Adipocyte (in vitro differentiated cells): Measurements from ENCODE around the gene FAM107A.
"Not testable (repeated sequence)": the region's sequence is repeated elsewhere in the genome, so short reads cannot be mapped to it uniquely, and the experiment has no call there.

Experiments
- DNase-seq: peaks from one replicate; pipeline ENCODE4 v3.0.0-alpha.2; 2015; ENCODE audit warnings: low read depth
- H3K27me3 ChIP-seq: replicated peaks from 2 replicates; pipeline ENCODE4 v1.7.0; 2013; ENCODE audit warnings: mild to moderate bottlenecking, low read length, moderate library complexity; ENCODE audit not compliant: control insufficient read depth, insufficient read depth
- H3K36me3 ChIP-seq: 2 replicates; pipeline ENCODE4 v1.7.0; 2013; ENCODE audit warnings: low read length, mild to moderate bottlenecking, moderate library complexity; ENCODE audit not compliant: control insufficient read depth, insufficient read depth, severe bottlenecking
- H3K4me1 ChIP-seq: 2 replicates; pipeline ENCODE4 v1.7.0; 2013; ENCODE audit warnings: mild to moderate bottlenecking, low read length, moderate library complexity; ENCODE audit not compliant: control insufficient read depth, insufficient read depth
- H3K4me3 ChIP-seq: 2 replicates; pipeline ENCODE4 v1.7.0; 2013; ENCODE audit warnings: mild to moderate bottlenecking, low read length, moderate library complexity
- H3K9ac ChIP-seq: 2 replicates; pipeline ENCODE4 v1.7.0; 2013; ENCODE audit warnings: mild to moderate bottlenecking, low read length, moderate library complexity
- H3K9me3 ChIP-seq: 2 replicates; pipeline ENCODE4 v1.7.0; 2013; ENCODE audit warnings: mild to moderate bottlenecking, low read length, moderate library complexity; ENCODE audit not compliant: control insufficient read depth

The FAM107A gene

DNA sequence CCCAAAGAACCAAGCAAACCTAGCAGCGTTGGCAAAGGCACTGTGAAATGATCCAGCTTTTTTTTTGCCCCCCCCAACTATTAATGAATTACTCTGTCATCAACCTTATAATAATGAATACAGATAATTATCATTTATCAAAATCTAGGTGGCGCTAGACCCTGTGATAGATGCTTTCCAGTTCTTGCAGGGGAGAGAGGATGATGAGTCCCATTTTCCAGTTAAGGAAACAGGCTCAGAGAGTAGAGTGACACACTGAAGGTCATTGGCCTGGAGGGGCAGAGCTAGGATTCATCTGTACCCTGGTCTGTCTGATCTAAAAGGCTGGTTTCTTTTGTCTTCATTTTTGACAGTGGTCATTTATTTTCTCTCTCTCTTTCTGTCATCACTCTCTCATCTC lies 45.2 kb downstream of the FAM107A start:
- Histone ChIP-seq H3K36me3 (peaks cover 53% of the 10 kb centered on the region), H3K4me1 (peaks cover 28% of the 10 kb centered on the region), H3K4me3 (no peak overlapping the region), H3K27me3 (no peaks in the 10 kb centered on the region), H3K9me3 (no peaks in the 10 kb centered on the region), H3K9ac (no peak overlapping the region)
- DNase-seq: no peak

DNA sequence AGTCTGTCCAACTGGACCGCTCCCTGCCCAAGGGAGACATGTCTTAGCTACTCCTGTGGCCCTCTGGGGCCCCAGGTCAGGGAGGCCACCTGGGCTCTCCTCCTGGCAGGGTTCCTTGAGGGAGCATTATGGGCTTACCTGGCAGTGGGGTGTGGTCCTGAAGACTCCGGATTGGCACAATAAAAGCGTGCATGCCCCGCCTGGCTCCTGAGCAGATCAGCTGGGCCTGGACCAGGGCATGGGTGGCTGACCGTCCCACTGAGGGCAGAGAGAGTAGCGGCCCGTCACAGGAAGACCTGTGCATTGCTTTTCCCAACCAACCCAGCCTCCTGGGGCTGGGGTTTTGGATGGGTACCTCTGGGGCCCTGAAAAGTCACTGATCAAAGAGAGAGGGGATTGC lies 45.6 kb downstream of the FAM107A start:
- H3K4me3 ChIP-seq: no peak overlapping the region
- H3K9ac ChIP-seq: no peak overlapping the region
- DNase-seq: no peak
- no peaks in the 10 kb centered on the region for H3K27me3 ChIP-seq
- peaks cover 53% of the 10 kb centered on the region for H3K36me3 ChIP-seq
- peaks cover 28% of the 10 kb centered on the region for H3K4me1 ChIP-seq
- no peaks in the 10 kb centered on the region for H3K9me3 ChIP-seq

DNA sequence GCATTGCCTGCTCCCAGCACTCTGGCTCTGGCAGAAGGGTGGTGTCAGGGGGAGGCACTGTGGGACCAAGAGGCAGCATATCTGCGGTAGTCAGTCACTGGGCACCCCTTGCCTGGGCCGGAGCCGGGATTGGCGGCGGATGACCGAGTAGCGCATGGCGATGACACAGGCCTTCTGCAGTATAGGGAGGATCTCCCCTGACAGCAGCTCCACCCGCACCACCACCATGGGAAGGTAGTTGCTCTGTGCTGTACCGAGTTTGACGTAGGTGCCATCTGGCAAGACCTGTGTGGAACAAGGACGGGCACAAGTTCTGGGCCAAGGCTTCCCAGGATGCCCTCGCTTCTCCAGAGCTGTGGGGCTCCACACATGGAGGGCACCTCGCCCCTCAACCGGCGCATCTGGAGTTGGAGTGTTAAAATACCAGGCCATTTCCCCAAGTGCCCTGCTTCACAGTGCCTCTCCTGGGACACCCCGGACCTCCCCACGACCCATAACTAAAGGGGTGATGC lies 46.8 kb downstream of the FAM107A start:
- no peaks in the 10 kb centered on the region for H3K9me3 ChIP-seq
- DNase-seq: no peak
- H3K36me3 ChIP-seq: peaks cover 61% of the 10 kb centered on the region
- no peak overlapping the region for H3K9ac ChIP-seq
- H3K4me3 ChIP-seq: no peak overlapping the region
- peaks cover 22% of the 10 kb centered on the region for H3K4me1 ChIP-seq
- H3K27me3 ChIP-seq: no peaks in the 10 kb centered on the region

DNA sequence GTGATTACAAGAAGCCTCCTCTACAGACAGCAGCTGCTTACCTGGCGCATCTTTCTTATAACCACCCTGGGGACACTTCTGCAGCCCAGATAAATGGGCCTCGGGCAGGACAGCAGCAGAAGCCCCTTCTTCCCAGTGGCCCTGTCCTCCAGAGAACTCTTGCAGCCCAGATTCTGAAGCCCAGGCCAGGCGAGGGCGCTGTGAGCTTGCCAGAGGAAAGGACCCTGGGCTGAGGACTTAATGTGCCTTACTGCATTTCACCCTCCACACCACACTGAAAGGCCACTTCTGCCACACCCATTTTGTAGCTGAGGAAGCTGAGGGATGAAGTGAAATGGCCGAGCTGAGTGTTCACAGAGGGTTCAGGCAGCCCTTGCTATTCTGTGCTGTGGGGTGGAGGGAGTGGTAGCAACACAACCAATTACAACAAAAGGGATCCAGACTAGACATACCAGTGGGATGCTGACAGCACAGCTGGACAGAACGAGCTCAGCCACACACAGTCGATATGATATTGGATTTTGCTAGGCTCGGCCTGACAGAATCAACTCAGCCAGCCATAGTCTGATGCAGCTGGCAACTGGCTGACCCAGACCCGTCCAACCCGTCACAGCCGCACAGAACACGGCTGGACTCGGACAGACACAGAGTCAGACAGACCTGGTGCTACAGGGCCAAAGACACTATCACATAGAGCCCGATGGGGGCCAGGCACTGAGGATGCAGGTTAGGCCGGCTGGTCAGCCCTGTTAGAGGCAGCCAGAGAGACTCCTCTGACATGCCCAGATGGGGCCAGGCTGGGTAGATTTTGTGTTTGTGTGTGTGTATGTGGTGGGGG lies 47.5 kb downstream of the FAM107A start:
- no peak overlapping the region for H3K4me3 ChIP-seq
- H3K4me1 ChIP-seq: peaks cover 19% of the 10 kb centered on the region
- no peaks in the 10 kb centered on the region for H3K27me3 ChIP-seq
- peaks cover 64% of the 10 kb centered on the region for H3K36me3 ChIP-seq
- no peak overlapping the region for H3K9ac ChIP-seq
- DNase-seq: peak; percentile 32
- no peaks in the 10 kb centered on the region for H3K9me3 ChIP-seq

DNA sequence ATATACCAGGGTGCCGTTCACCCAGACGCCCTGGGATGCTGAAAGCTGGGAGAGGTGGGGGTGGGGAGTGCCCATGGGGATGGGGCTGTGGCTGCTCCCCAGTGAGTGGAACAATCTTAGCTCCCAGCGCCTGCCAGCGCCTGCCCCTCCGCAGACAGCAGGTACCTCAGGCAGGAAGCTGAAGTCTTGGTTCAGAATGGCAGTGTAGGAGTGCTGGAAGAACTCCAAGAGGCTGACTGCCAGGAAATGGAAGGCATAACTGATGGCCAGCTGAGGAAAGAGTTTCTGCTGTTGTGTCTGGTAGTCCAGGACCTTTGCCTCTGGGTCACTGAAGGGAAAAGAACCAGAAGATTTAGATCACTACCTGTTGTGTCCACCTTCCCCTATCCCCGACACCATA lies 48.6 kb downstream of the FAM107A start:
- no peak overlapping the region for H3K9ac ChIP-seq
- DNase-seq: peak; percentile 29
- peaks cover 19% of the 10 kb centered on the region for H3K4me1 ChIP-seq
- no peaks in the 10 kb centered on the region for H3K9me3 ChIP-seq
- H3K36me3 ChIP-seq: peaks cover 65% of the 10 kb centered on the region
- no peaks in the 10 kb centered on the region for H3K27me3 ChIP-seq
- H3K4me3 ChIP-seq: no peak overlapping the region

DNA sequence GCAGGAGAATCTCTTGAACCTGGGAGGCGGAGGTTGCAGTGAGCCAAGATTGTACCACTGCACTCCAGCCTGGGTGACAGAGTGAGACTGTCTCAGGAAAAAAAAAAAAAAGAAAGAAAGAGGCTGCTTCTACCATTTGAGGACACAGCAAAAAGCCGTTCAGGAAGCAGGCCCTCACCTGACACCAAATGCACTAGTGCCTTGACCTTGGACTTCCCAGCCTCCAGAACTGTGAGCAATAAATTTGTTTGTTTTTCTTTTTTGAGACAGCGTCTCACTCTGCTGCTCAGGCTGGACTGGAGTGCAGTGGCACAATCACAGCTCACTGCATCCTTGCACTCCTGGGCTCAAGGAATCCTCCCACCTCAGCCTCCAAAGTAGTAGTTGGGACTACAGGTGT lies 49.8 kb downstream of the FAM107A start:
- Histone ChIP-seq H3K4me1 (peaks cover 17% of the 10 kb centered on the region), H3K36me3 (peaks cover 70% of the 10 kb centered on the region)
- not testable (repeated sequence) for H3K9ac ChIP-seq, DNase-seq, H3K27me3 ChIP-seq, H3K9me3 ChIP-seq, H3K4me3 ChIP-seq

DNA sequence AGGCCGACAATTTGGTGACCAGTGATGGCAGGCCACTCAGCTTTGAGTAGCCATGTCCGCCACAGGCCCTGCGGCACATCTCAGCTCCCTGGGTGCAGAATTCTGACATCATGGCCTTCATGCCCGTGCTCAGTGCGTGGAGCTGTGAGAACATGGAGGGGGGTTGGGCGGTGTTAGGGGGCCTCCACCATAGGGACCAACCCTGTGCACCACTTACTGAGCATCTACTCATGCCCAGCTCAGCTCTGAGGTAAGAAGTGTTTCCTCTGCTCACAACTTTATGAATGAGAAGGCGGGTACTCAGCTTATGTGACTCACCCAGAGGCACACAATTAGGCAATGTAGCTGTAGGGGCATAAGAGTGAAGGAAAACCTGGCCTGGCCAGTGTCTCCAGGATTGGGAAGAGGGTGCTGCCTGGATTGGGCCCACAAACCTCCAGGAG lies 50.7 kb downstream of the FAM107A start:
- H3K9me3 ChIP-seq: no peaks in the 10 kb centered on the region
- DNase-seq: peak; percentile 83
- H3K27me3 ChIP-seq: no peaks in the 10 kb centered on the region

DNA sequence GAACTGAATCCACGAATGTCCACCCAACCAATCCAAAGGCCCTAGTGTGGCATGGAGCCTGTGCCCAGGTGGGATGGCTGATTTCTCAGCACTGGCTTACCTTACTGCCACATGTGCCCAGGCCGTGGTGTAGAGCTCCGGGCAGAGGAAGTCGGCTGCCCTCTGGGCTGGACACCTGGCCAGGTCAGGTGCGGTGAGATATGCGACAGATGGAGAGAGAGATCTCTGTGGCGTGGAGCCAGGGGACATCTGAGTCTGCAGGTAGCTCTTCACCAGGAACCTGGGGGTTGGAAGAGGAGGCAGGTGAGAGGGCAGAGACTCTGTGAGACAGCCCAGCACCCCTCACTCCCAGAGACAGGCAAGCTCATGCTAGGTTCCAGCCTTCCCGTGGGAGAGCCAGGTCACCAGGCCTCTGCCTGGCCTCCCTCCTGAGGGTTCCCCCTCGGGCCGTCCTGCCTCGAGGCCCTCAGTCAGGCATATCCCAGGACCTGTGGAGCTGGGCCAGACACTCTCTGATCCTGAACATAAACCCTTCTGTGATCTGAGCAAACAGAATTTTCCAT lies 52.8 kb downstream of the FAM107A start:
- H3K9ac ChIP-seq: no peak overlapping the region
- H3K9me3 ChIP-seq: no peaks in the 10 kb centered on the region
- H3K27me3 ChIP-seq: no peaks in the 10 kb centered on the region
- peaks cover 73% of the 10 kb centered on the region for H3K36me3 ChIP-seq
- H3K4me1 ChIP-seq: peaks cover 18% of the 10 kb centered on the region
- DNase-seq: no peak
- no peak overlapping the region for H3K4me3 ChIP-seq

More for the DNA sequence above, 50.7 kb downstream of the FAM107A start:
- H3K9ac ChIP-seq: no peak overlapping the region
- H3K36me3 ChIP-seq: peaks cover 72% of the 10 kb centered on the region
- H3K4me1 ChIP-seq: peaks cover 18% of the 10 kb centered on the region
- no peak overlapping the region for H3K4me3 ChIP-seq

DNA sequence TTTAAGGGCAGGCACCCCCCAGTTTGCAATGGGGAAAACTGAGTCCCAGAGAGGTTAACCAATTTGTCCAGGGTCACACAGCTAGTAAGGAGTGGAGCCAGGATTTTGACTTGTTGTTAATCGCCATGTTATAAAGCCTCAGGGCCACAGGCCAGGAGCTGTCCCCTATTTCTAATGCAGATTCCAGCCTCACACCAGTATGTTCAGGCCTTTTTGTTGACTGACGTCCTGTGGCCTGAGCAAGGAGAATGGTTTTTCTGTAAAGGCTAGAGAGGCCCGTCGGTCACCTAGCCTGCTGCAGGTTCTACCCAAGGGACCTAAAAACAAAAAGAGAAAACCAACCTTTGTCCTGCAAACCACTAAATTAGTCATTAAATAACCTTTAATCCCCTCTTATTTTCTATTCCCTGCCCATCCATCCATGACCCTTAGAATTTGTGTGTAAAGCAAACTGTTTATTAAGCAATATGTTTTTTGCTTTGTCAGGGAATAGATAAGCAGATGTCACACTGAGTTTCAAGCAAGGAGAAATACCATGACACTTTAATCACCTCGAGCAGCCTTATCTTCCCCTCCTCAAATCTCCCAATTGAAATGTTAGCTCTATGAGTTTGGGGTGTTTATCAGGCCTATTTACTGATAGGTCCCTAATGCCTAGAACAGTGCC lies 54.3 kb downstream of the FAM107A start:
- Histone ChIP-seq H3K4me1 (peaks cover 25% of the 10 kb centered on the region), H3K27me3 (no peaks in the 10 kb centered on the region), H3K9ac (no peak overlapping the region), H3K36me3 (peaks cover 69% of the 10 kb centered on the region), H3K4me3 (no peak overlapping the region), H3K9me3 (no peaks in the 10 kb centered on the region)
- no peak for DNase-seq

DNA sequence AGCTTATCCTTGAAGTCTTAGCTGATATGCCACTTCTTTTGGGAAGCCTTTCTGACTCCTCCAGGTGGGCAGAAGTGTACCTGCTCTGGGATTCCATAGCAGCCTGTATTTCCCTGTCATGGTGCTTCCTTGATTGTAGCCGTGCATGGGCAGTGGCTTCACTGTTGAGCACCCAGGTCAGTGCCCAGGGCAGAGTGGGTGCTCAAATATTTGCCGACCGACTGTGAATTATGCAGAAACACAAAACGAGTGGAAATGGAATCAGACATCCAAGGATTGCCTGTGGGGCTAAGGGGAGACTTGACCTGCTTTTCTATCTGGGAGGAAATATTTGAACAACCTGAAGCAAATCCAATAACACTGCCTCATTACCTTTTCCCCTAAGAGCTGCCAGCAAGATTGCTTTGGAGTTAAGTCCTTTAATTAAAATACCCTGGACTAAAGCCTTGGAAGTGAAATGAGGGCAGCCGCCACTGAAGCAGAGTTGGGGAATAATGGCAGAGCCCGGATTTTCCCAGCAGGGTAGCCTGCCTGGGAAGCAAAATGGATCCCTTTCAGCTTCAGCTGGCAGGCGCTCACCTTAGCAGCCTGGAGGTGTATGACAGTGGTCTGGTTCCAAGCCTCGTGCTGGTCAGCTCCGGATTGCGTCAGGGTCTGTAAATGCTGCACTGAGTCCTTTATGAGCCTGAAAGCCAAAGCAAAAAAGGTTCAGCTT lies 55.1 kb downstream of the FAM107A start:
- no peak for DNase-seq
- no peak overlapping the region for H3K4me3 ChIP-seq
- H3K4me1 ChIP-seq: peaks cover 25% of the 10 kb centered on the region
- no peaks in the 10 kb centered on the region for H3K27me3 ChIP-seq
- no peaks in the 10 kb centered on the region for H3K9me3 ChIP-seq
- H3K36me3 ChIP-seq: peaks cover 71% of the 10 kb centered on the region
- no peak overlapping the region for H3K9ac ChIP-seq

DNA sequence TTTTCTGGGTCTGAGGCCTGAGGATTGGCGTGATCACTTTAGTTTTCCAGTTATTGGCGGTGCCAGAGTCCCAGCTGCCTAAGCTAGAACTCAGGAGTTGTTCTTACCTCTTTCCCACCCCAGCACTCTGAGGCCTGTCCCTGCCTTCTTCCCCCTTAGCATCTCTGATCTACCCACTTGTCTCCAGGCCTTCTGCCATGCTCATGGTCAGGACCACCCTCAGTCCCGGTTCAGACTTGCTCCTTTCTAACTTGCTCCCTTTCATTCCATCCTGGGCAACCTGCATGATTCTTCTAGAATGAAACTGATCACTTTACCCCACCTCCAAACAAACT lies 55.9 kb downstream of the FAM107A start:
- Histone ChIP-seq H3K9ac (no peak overlapping the region), H3K4me1 (peaks cover 18% of the 10 kb centered on the region), H3K9me3 (no peaks in the 10 kb centered on the region), H3K27me3 (no peaks in the 10 kb centered on the region), H3K4me3 (no peak overlapping the region), H3K36me3 (peaks cover 75% of the 10 kb centered on the region)
- DNase-seq: no peak
